ENCODE data around the gene DDAH2.
"Not testable (repeated sequence)": the region's sequence is repeated elsewhere in the genome, so short reads cannot be mapped to it uniquely, and the experiment has no call there.

DDAH2 gene

DNA sequence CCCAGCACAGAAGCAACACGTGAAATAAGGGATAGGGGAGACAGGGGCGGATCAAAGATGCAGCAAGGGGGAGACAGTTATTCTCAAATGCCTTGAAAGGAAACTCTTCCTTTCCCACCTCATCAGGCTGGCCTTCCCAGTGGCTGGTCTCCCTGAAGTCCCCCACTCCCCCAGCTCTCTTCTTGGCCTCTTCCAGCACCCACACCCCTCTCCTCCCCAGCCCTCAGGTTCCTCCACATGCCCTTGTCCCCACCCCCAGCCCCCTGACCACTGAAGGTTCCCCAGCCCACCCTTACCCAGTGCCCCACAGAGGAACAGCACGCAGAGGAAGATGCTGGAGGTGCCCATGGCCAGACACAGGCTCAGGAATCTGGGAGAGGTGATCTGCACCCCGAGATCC is 15.6 kb downstream of the DDAH2 start:
- DNase-seq (ENCODE audit: low spot score) = no peak

DNA sequence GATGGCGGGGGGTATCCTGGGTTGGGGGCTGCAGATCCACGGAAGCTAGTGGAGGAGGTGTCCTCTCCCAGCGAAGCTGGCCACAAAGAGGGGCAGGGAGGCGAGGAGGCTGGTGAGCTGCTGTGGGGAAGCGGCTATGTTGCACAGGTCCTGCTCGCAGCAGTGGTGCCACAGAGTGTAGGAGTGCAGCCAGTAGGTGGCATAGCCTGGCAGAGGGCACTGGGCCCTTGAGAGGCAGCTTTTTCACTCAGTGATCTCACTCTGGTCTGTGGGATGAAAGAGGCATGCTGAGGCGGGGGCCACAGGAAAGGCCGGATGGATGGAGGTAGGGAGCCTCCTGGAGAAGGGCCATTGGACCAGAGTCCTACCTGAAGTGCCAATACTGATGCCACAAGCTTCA is 16.8 kb downstream of the DDAH2 start:
- no peak for DNase-seq (ENCODE audit: low spot score)

GRCh38 chr6:31711233-31711632 is 17.9 kb downstream of the DDAH2 start:
- no peak for DNase-seq (ENCODE audit: low spot score)

GRCh38 chr6:31710523-31711219 is 18.4 kb downstream of the DDAH2 start:
- DNase-seq (ENCODE audit: low spot score) = peak; percentile 46

GRCh38 chr6:31709157-31709556 is 19.9 kb downstream of the DDAH2 start:
- not testable (repeated sequence) for DNase-seq (ENCODE audit: low spot score)

DNA sequence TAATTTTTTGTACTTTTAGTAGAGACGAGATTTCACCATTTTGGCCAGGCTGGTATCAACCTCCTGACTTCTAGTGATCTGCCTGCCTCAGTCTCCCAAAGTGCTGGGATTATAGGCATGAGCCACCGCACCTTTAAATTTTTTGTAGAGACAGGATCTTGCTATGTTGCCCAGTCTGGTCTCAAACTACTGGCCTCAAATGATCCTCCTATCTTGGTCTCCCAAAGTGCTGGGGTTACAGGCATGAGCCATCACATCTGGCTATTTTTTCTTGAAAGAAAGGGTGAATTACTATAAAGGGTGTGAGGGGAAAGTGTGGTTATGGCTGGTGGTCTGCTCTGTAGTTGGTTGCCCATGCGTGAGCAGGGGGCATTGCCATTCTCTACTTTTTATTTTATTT is 20.9 kb downstream of the DDAH2 start:
- no peak for DNase-seq (ENCODE audit: low spot score)

- DNase-seq (ENCODE audit: low spot score) = no peak
Measured at GRCh38 chr6:31707701-31708100, 21.4 kb downstream of the DDAH2 start.

- no peak for DNase-seq (ENCODE audit: low spot score)
Measured at GRCh38 chr6:31706599-31706998, 22.5 kb downstream of the DDAH2 start, which contains the start of gene LY6G6F. LY6G6F (plus strand) TSS chr6:31706866; CDS start chr6:31706907, 41 bp downstream.

GRCh38 chr6:31705931-31706330 is 23.2 kb downstream of the DDAH2 start:
- no peak for DNase-seq (ENCODE audit: low spot score)

DNA sequence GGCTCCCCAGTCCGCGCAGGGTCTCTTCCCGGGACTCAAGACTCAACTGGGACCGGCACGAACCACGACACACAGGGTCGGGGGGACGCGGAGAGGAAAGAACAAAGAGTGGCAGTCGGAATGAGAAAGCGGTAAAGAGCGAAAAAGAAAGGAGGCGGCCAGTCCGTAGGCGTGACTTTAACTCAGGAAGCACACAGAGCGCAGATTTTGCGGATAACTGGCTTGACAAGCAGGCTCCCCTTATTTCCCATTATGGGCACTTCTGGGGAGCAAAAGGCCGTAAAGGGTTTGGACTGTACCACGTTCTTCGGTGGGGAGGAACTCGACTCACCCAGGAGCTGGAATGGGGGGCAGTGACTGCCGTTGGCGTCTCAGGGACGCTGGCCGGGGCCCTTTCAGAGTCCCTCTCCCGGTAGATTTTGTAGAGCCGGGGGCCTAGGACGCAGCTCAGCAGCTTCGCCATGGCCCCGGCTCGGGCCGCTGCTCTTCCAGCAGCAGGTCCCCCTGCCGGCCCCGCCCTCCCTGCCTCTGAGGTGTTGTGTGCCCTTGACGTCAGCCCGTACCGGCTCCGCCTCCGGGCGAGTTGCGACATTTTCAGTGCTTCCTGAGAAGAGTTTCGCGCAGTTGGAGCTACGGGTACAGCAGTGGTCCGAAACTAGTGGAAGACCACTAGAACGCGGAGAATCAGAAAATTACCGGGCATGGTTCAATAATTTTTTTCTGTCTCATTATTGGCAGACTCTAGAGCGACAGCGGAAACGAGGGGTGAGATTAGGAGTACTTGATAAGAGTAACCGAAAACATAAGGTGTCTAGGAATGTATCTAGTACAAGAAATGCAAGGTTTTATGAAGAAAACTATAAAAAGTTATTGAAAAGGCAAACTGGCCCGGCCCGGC is 26.0 kb downstream of the DDAH2 start, which contains the start of gene ABHD16A:
Gene ABHD16A, minus strand, starts transcription at position 506 of the 898 bp plus-strand sequence. Its CDS starts 43 bp downstream, at position 463.
- DNase-seq (ENCODE audit: low spot score) = peak; percentile 98

- peak; percentile 44 for DNase-seq (ENCODE audit: low spot score)
Measured at GRCh38 chr6:31702405-31702818, 26.7 kb downstream of the DDAH2 start.

GRCh38 chr6:31701666-31702404 is 27.3 kb downstream of the DDAH2 start:
- peak; percentile 28 for DNase-seq (ENCODE audit: low spot score)

GRCh38 chr6:31700740-31701401 is 28.2 kb downstream of the DDAH2 start:
- no peak for DNase-seq (ENCODE audit: low spot score)

- no peak for DNase-seq (ENCODE audit: low spot score)
Measured at GRCh38 chr6:31697555-31697954, 31.5 kb downstream of the DDAH2 start.

GRCh38 chr6:31693535-31693934 is 35.6 kb downstream of the DDAH2 start:
- DNase-seq (ENCODE audit: low spot score) = no peak

GRCh38 chr6:31692886-31693285 is 36.2 kb downstream of the DDAH2 start:
- no peak for DNase-seq (ENCODE audit: low spot score)

- no peak for DNase-seq (ENCODE audit: low spot score)
Measured at GRCh38 chr6:31692353-31692752, 36.7 kb downstream of the DDAH2 start.

- DNase-seq (ENCODE audit: low spot score) = no peak
Measured at GRCh38 chr6:31691564-31692108, 37.5 kb downstream of the DDAH2 start.

DNA sequence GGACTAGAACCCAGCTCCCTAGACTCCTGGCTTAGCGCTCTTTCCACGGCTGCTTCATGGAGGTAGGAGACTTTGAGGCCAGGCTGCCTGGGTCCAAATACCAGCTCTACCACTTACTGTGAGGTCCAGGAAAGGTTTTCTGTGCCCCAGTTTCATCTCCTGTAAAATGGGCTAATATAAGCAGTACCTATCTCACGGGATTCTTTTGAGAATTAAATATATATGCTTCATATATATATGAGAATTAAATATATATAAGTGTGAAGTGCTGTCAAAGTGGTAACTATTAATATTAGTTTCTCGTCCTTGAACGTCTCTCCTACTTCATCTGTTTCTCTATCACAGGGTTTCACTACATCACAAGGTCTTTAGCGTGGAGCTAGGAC is 38.0 kb downstream of the DDAH2 start:
- DNase-seq (ENCODE audit: low spot score) = no peak

- no peak for DNase-seq (ENCODE audit: low spot score)
Measured at GRCh38 chr6:31690231-31691077, 38.6 kb downstream of the DDAH2 start.
